TTC549 (cell line): ENCODE measurements around the gene FBRSL1.

Experiments
- FAIRE-seq: peaks from 2 replicates; lab custom pipeline; 2012; peaks lifted over from hg19 to GRCh38; lab: Jason Lieb, UNC

Gene FBRSL1

DNA sequence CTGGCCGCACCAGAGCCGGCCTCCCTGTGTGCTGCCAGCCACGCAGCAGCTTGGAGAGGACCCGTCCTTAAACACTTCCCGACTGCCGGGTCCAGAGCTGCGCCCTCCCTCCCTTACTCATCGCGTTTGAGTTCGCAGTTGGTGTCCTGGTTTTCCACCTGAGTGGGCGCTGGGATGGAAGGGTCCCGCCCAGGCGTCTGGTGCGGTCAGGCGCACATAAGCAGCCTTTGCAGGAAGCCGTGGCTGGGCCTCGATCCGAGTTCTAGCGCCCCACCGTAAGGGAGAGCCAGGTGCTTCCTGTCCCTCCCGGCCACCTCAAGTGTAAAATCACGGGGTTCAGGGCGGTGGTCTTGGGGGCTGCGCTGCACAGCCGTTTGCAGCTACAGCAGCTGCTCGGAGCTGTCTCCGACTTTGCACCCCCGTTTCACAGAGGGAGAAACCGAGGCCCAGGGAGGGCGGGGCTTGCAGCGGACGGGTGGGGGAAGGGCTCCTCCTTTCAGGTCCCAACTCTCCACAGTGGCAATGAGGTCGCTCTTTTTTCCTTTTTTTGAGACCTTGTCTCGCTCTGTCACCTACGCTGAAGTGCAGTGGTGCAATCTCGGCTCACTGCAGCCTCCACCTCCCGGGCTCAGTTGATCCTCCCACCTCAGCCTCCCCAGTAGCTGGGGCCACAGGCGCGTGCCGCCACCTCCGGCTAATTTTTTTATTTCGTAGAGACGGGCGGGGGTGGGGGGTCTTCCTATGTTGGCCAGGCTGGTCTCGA lies 69.1 kb downstream of the FBRSL1 start:
- no peak for FAIRE-seq

DNA sequence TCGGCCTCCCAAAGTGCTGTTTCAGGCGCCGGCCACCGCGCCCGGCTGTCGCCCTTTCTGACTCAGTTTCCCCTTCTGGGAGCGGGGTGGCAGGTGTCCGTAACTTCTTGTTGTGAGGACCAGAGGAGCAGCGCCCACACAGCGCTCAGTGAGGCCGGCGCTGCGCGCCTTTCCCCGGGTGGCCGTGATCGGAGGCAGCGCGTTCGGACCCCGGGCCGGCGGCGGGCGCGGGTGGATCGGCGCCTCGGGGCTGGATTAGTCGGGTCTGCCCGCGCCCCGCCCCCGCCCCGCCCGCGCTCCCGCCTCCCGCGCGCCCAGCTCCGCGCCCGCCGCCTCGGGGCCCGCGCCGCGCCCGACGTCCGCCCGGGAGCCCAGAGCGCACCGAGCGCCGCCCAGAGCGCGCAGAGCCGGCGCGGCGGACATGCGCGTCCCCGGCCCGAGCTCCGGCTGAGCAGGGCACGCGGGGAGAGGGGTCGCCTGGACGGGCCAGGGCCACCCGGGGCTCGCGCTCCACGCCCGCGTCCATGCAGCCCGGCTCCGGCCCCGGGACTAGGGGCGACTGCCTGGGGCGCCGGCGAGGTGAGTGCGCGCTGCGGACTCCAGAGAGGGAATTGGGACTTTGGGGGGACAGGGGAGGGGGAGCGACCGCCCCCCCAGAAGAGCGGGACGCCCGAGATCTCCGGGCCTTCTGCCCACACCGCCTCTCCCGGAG lies 69.9 kb downstream of the FBRSL1 start:
- no peak for FAIRE-seq

- FAIRE-seq, result no peak
Measured at GRCh38 chr12:132560364-132560613, 70.3 kb downstream of the FBRSL1 start.

DNA sequence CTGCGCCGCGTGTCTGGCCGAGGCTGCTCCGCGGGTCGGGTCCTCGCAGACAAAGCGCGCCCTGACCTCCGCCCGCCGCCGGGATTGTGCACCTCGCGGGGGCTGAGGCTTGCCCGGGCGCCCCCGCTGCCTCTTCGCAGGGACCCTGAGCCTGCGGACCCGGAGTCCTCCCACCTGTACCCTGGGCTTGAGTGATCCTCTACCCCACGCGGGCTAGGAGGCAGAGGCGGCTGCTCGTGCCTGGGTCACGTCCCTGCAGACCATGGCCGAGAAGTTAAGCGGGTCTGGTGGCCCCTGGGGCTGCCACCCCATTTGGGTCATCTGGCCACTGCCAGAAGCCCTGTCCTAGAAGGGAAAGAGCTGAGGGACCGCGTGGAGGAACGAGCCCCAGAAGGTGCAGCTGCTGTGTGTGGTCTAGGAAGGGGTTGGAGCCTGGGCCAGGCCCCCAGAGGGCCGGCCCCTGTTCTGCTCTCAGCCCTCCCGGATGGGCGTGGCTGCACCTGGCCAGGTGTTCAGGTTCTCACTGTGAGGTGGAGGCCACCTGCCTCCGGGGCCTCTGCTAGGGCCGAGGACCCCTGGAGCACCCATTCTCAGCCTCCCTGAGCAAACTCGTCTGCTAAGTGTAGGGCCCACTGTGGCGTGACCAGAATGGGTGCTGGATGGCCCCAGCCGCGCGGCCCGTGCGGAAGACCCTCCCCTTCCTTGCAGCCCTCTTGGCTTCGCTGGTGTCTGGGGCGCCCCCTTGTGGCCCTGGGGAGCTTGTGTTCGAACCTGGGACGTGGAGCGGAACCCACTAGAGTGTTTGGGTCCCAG lies 70.9 kb downstream of the FBRSL1 start:
- no peak for FAIRE-seq
